HepG2 (cell line): ENCODE measurements around the gene MTHFR. TPM values are rescaled to one million over a fixed set of nuclear protein-coding genes. Genes with fewer than 3 reads are reported as not detected.
A peak's percentile ranks its signal among the peaks of the same experiment; 100 is the strongest.

Experiments
- ATAC-seq: fragments of 200-7000 bp; cut with Tn5 transposase; 3 replicates; pipeline ENCODE4 v1.9.1; 2020; ENCODE audit warnings: mild to moderate bottlenecking, moderate library complexity
- BruUV-seq: library from RNA; stranded (reverse); fragments of 400-500 nt; replicated peaks from 2 replicates; lab custom pipeline; 2021; lab: Mats Ljungman, UMichigan
- CTCF ChIA-PET: fragments of 300-600 bp; formaldehyde crosslinking; extraction: SDS; loops from one replicate; lab custom pipeline; 2021; ENCODE audit warnings: low total read pairs, inconsistent platforms, low intra/inter-chr PET ratio; lab: Yijun Ruan, JAX
- POLR2A ChIA-PET: fragments of 350-600 bp; sonication (Branson Sonifier 250); formaldehyde crosslinking; loops from one replicate; lab custom pipeline; 2020; ENCODE audit warnings: antibody characterized with exemption, inconsistent platforms; lab: Yijun Ruan, JAX
- DNase-seq: peaks from one replicate; pipeline ENCODE4 v3.0.0-alpha.2; 2015; ENCODE audit warnings: low spot score
- FAIRE-seq: peaks from 3 replicates; lab custom pipeline; 2011; peaks lifted over from hg19 to GRCh38; lab: Jason Lieb, UNC
- H2AFZ ChIP-seq: one replicate; pipeline ENCODE4 v1.6.1; 2011; ENCODE audit warnings: low read length, inconsistent platforms
- H3K27ac ChIP-seq: fragments of 300-600 bp; 3 replicates; pipeline ENCODE4 v1.8.0; 2011; ENCODE audit warnings: mixed run types, mild to moderate bottlenecking, mixed read lengths, low read length, inconsistent platforms; ENCODE audit not compliant: insufficient read depth; ENCODE audit errors: extremely low read length
- H3K27me3 ChIP-seq, 2 experiments: fragments of 200-600 bp in 1 of 2; 2 replicates in 1 of 2; 3 replicates in 1 of 2; pipeline versions ENCODE4 v1.6.0 to v1.8.0; 2011; ENCODE audit warnings: low read length in 2 of 2, mild to moderate bottlenecking in 2 of 2, moderate library complexity in 2 of 2, inconsistent platforms in 1 of 2; ENCODE audit not compliant: insufficient read depth in 2 of 2, control insufficient read depth in 1 of 2
- H3K36me3 ChIP-seq, 2 experiments: fragments of 200-600 bp in 1 of 2; replicated peaks in 1 of 2; 2 replicates in 1 of 2; 3 replicates in 1 of 2; pipeline versions ENCODE4 v1.5.1 to v1.8.0; 2011; ENCODE audit warnings: low read length in 2 of 2, inconsistent platforms in 1 of 2; ENCODE audit not compliant: insufficient read depth in 2 of 2, control insufficient read depth in 1 of 2
- H3K4me1 ChIP-seq: 2 replicates; pipeline ENCODE4 v1.5.1; 2012; ENCODE audit warnings: low read length, inconsistent platforms; ENCODE audit not compliant: insufficient read depth
- H3K4me2 ChIP-seq: 2 replicates; pipeline ENCODE4 v1.6.0; 2011; ENCODE audit warnings: low read depth, low read length, inconsistent platforms
- H3K4me3 ChIP-seq, 3 experiments: fragments of 200-600 bp in 1 of 3; sonication (generic), shearing (Covaris generic) in 1 of 3; replicated peaks in 1 of 3; 2 replicates each; pipeline ENCODE4 v1.5.1; 2011 to 2016; ENCODE audit warnings: low read length in 3 of 3, inconsistent platforms in 2 of 3, low read depth in 2 of 3, mild to moderate bottlenecking in 2 of 3, control low read depth in 1 of 3, mixed read lengths in 1 of 3; ENCODE audit not compliant: insufficient read depth in 1 of 3
- H3K79me2 ChIP-seq: one replicate; pipeline ENCODE4 v1.6.1; 2011; ENCODE audit warnings: low read length, inconsistent platforms; ENCODE audit not compliant: insufficient read depth
- H3K9ac ChIP-seq: 2 replicates; pipeline ENCODE4 v1.6.0; 2011; ENCODE audit warnings: mild to moderate bottlenecking, low read depth, low read length, inconsistent platforms; ENCODE audit not compliant: insufficient read depth
- H3K9me3 ChIP-seq: 2 replicates; pipeline ENCODE4 v1.5.1; 2012; ENCODE audit warnings: mild to moderate bottlenecking, low read length
- H4K20me1 ChIP-seq: 2 replicates; pipeline ENCODE4 v1.6.0; 2011; ENCODE audit warnings: inconsistent platforms, mild to moderate bottlenecking, low read length, moderate library complexity; ENCODE audit not compliant: insufficient read depth
- KLF11 ChIP-seq: IDR thresholded peaks from 2 replicates; pipeline ENCODE4 v1.6.1; 2016; ENCODE audit warnings: missing compliant biosample characterization
- SMC3 ChIP-seq: IDR thresholded peaks from 2 replicates; pipeline ENCODE4 v1.6.1; 2011; ENCODE audit warnings: low read length, improper control_type of control experiment
- SNAI1 ChIP-seq: sonication (generic); formaldehyde crosslinking; IDR thresholded peaks from 2 replicates; pipeline ENCODE4 v1.5.0; 2020; ENCODE audit warnings: mild to moderate bottlenecking, missing genetic modification reagents, borderline replicate concordance
- STAG1 ChIP-seq: sonication (generic); formaldehyde crosslinking; IDR thresholded peaks from 2 replicates; pipeline ENCODE4 v1.4.0; 2020; ENCODE audit warnings: missing genetic modification reagents
- TARDBP ChIP-seq: sonication (generic); formaldehyde crosslinking; IDR thresholded peaks from 2 replicates; pipeline ENCODE4 v1.8.0; 2022; ENCODE audit warnings: mild to moderate bottlenecking, missing genetic modification reagents
- ZFP41 ChIP-seq: sonication (generic); formaldehyde crosslinking; IDR thresholded peaks from 2 replicates; pipeline ENCODE4 v1.4.0; 2020; ENCODE audit warnings: mild to moderate bottlenecking, missing genetic modification reagents, borderline replicate concordance
- ZMYM4 ChIP-seq: sonication (generic); formaldehyde crosslinking; IDR thresholded peaks from 2 replicates; pipeline ENCODE4 v1.8.1; 2023; ENCODE audit warnings: mild to moderate bottlenecking, missing genetic modification reagents
- ZNF382 ChIP-seq: sonication (generic); formaldehyde crosslinking; IDR thresholded peaks from 2 replicates; pipeline ENCODE4 v1.5.0; 2020; ENCODE audit warnings: missing genetic modification reagents, mild to moderate bottlenecking, borderline replicate concordance
- ZNF431 ChIP-seq: sonication (generic); formaldehyde crosslinking; IDR thresholded peaks from 2 replicates; pipeline ENCODE4 v1.9.0; 2022; ENCODE audit warnings: missing genetic modification reagents, low read depth, mild to moderate bottlenecking, borderline replicate concordance
- ZNF776 ChIP-seq: sonication (generic); formaldehyde crosslinking; IDR thresholded peaks from 2 replicates; pipeline ENCODE4 v1.4.0; 2020; ENCODE audit warnings: mild to moderate bottlenecking, missing genetic modification reagents
- WGBS: methylation state at CpG from one replicate; pipeline ENCODE4 v1.1.6; 2017; ENCODE audit warnings: low lambda C conversion rate; 5-methylcytosine and 5-hydroxymethylcytosine counted together
- in situ Hi-C: cut with HindIII; loops from 2 replicates; pipeline ENCODE4 v1.10.0; 2017; ENCODE audit warnings: low pct_unique_long_range_greater_than_20kb; ENCODE audit not compliant: extremely low pct_ligation_motif_present
- intact Hi-C: fragments of 100-400 bp; cut with micrococcal nuclease; formaldehyde crosslinking; loops from one replicate; pipeline ENCODE4 v1.10.0; 2022; ENCODE audit not compliant: unreplicated experiment
- polyA plus RNA-seq, 8 experiments: library from polyadenylated mRNA; depleted of rRNA in 3 of 8; stranded (reverse) in 7 of 8; unstranded in 1 of 8; fragments of >200 nt; fragmentation: Illumina TruSeq in 4 of 8; extraction: Trizol in 4 of 8; gene quantifications; 2 replicates each; pipeline versions ENCODE4 v1.2.1 to v1.2.3, GENCODE V29; 2011 to 2016; ENCODE audit warnings: low read depth in 4 of 8, missing spikeins in 1 of 8, mixed read lengths in 1 of 8; ENCODE audit not compliant: insufficient read depth in 1 of 8
- total RNA-seq, 5 experiments: library from RNA; depleted of rRNA; stranded (reverse); fragments of >200 nt; fragmentation: Illumina TruSeq; extraction: Trizol; gene quantifications; 2 replicates each; pipeline ENCODE4 v1.2.3, GENCODE V29; 2016; ENCODE audit warnings: low read depth in 1 of 5
- TF ChIP-seq, protein P1 (sequence below): sonication (generic); formaldehyde crosslinking; IDR thresholded peaks from 2 replicates; pipeline ENCODE4 v1.4.0; 2020; ENCODE audit warnings: missing genetic modification reagents, borderline replicate concordance
- TF ChIP-seq, protein P2 (sequence below), 2 experiments: sonication (generic) in 1 of 2; formaldehyde crosslinking in 1 of 2; IDR thresholded peaks; 2 replicates each; pipeline versions ENCODE4 v1.5.1 to v1.6.1; 2011 to 2020; ENCODE audit warnings: borderline replicate concordance in 1 of 2, low read depth in 1 of 2, low read length in 1 of 2, mild to moderate bottlenecking in 1 of 2, missing genetic modification reagents in 1 of 2, moderate library complexity in 1 of 2
- TF ChIP-seq, protein P3 (sequence below): sonication (generic); formaldehyde crosslinking; conservative IDR thresholded peaks from 2 replicates; pipeline ENCODE4 v1.8.0; 2022; ENCODE audit warnings: low read depth, missing genetic modification reagents
- TF ChIP-seq, protein P4 (sequence below): sonication (generic); formaldehyde crosslinking; IDR thresholded peaks from 2 replicates; pipeline ENCODE4 v1.8.1; 2023; ENCODE audit warnings: mild to moderate bottlenecking, missing genetic modification reagents, borderline replicate concordance
- TF ChIP-seq, protein P5 (sequence below): sonication (generic); formaldehyde crosslinking; conservative IDR thresholded peaks from 2 replicates; pipeline ENCODE4 v1.4.0; 2020; ENCODE audit warnings: missing genetic modification reagents

Gene MTHFR
- total and polyA plus RNA-seq, 2 of the 13 experiments (the other 11 are each of a cell fraction or from before 2014, with no cell fraction given), result 3.8 to 8.2 TPM

DNA sequence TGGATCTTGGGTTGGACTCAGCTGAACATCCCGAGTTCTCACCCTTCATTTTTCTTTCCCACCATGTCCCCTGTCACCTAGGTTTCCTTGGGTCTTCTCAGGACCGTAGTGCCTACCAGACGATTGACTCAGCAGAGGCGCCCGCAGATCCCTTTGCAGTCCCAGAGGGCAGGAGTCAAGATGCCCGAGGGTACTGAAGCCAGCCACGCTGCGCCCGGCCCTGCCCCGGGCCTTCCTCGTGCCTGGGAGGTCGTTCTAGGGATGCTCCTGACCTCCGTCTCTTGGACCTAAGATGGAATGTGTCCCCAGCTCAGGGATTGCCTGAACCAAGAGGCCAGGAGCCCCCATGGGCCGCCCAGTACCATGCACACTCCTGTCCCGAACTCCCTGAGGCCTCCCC is 55.8 kb downstream of the MTHFR start (continued):
- TF ChIP-seq ZNF382 (no peak), TARDBP (CRISPR knock-in tag) (no peak), ZNF776 (CRISPR knock-in tag) (no peak), ZFP41 (CRISPR knock-in tag) (no peak)
- TF ChIP-seq, protein P1, sequence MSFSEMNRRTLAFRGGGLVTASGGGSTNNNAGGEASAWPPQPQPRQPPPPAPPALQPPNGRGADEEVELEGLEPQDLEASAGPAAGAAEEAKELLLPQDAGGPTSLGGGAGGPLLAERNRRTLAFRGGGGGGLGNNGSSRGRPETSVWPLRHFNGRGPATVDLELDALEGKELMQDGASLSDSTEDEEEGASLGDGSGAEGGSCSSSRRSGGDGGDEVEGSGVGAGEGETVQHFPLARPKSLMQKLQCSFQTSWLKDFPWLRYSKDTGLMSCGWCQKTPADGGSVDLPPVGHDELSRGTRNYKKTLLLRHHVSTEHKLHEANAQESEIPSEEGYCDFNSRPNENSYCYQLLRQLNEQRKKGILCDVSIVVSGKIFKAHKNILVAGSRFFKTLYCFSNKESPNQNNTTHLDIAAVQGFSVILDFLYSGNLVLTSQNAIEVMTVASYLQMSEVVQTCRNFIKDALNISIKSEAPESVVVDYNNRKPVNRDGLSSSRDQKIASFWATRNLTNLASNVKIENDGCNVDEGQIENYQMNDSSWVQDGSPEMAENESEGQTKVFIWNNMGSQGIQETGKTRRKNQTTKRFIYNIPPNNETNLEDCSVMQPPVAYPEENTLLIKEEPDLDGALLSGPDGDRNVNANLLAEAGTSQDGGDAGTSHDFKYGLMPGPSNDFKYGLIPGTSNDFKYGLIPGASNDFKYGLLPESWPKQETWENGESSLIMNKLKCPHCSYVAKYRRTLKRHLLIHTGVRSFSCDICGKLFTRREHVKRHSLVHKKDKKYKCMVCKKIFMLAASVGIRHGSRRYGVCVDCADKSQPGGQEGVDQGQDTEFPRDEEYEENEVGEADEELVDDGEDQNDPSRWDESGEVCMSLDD (CRISPR knock-in tag), result no peak

DNA sequence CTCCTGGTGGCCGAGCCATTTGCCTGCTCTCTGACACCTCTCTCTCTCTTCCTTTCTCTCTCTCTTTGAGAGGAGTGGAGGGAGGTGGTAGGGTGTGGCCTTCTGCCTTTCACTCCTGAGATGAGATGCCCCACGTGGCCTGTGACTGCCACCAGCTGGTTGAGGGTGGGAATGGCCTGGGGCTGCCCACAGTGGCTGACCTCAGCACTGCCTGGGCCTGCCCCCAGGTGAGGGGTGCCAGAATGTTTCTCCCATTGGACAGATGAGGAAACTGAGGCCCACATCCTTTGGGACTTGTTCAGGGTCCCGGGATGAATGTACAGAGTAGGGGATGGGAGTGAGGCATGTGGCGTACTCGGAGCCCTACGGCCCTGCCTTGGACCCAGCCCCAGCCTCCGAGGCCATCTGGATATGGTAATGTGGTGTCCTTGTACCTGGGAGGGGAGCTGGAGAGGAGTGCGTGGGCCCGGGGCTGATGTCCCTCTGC is 56.5 kb downstream of the MTHFR start:
- Histone ChIP-seq H3K27me3 (no peaks in the 10 kb centered on the region), H3K4me3 (no peak overlapping the region), H3K4me2 (no peak overlapping the region), H3K9ac (no peak overlapping the region), H3K27ac (no peak overlapping the region), H3K79me2 (no peaks in the 10 kb centered on the region), H3K36me3 (peaks cover 1 to 4% of the 10 kb centered on the region in 2 experiments; a peak in 2 of 5 replicates), H3K4me1 (peaks cover 10% of the 10 kb centered on the region; the same call in 1 of the 2 replicates), H2AFZ (no peak overlapping the region), H3K9me3 (no peaks in the 10 kb centered on the region), H4K20me1 (no peaks in the 10 kb centered on the region)
- 42% methylated on average over 2 of the region's 9 CpGs for WGBS
- CTCF ChIA-PET, result no interaction called here
- in situ Hi-C loops, result no loop called here
- peak; percentile 49 for FAIRE-seq
- peak; percentile 84 for ATAC-seq
- POLR2A ChIA-PET, result interaction anchor here (1.2 kb wide), 1 partner anchor 104 kb away, joined by 3 read pairs; no protein-coding TSS in a partner anchor
- DNase-seq, result peak; percentile 44
- no TSS peak for BruUV-seq
- intact Hi-C loops, result no loop called here
- TF ChIP-seq ZMYM4 (CRISPR knock-in tag) (no peak), ZNF431 (CRISPR knock-in tag) (no peak), SNAI1 (CRISPR knock-in tag) (no peak), KLF11 (no peak), STAG1 (peak; percentile 77), SMC3 (peak; percentile 23; the same call in 1 of the 2 replicates)
- TF ChIP-seq, protein P2, sequence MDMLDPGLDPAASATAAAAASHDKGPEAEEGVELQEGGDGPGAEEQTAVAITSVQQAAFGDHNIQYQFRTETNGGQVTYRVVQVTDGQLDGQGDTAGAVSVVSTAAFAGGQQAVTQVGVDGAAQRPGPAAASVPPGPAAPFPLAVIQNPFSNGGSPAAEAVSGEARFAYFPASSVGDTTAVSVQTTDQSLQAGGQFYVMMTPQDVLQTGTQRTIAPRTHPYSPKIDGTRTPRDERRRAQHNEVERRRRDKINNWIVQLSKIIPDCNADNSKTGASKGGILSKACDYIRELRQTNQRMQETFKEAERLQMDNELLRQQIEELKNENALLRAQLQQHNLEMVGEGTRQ (IDR thresholded peaks at IDR 0.05; ENCODE audit: low read depth, low read length), result 0 out of 2 replicates have a peak, but pooled peaks have one; percentile 6
- TF ChIP-seq, protein P2 (CRISPR knock-in tag; IDR thresholded peaks at IDR 0.05; ENCODE audit: borderline replicate concordance), result no peak
- TF ChIP-seq, protein P3, sequence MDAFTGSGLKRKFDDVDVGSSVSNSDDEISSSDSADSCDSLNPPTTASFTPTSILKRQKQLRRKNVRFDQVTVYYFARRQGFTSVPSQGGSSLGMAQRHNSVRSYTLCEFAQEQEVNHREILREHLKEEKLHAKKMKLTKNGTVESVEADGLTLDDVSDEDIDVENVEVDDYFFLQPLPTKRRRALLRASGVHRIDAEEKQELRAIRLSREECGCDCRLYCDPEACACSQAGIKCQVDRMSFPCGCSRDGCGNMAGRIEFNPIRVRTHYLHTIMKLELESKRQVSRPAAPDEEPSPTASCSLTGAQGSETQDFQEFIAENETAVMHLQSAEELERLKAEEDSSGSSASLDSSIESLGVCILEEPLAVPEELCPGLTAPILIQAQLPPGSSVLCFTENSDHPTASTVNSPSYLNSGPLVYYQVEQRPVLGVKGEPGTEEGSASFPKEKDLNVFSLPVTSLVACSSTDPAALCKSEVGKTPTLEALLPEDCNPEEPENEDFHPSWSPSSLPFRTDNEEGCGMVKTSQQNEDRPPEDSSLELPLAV (CRISPR knock-in tag), result no peak
- TF ChIP-seq, protein P4, sequence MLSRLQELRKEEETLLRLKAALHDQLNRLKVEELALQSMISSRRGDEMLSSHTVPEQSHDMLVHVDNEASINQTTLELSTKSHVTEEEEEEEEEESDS, result no peak
- TF ChIP-seq, protein P5, sequence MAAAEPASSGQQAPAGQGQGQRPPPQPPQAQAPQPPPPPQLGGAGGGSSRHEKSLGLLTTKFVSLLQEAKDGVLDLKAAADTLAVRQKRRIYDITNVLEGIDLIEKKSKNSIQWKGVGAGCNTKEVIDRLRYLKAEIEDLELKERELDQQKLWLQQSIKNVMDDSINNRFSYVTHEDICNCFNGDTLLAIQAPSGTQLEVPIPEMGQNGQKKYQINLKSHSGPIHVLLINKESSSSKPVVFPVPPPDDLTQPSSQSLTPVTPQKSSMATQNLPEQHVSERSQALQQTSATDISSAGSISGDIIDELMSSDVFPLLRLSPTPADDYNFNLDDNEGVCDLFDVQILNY (CRISPR knock-in tag), result no peak
